Motor neuron (in vitro differentiated cells): Measurements from ENCODE around the gene LRMDA. TPM values are rescaled to one million over a fixed set of nuclear protein-coding genes. Genes with fewer than 3 reads are reported as not detected.
A peak's percentile ranks its signal among the peaks of the same experiment; 100 is the strongest.

ENCODE experiments used
- ATAC-seq, 8 experiments: fragments of 200-7000 bp; cut with Tn5 transposase; replicated peaks in 6 of 8; 2 replicates each; pipeline ENCODE4 v1.8.0; 2021; ENCODE audit warnings: mild to moderate bottlenecking in 8 of 8, moderate library complexity in 8 of 8
- H3K27ac ChIP-seq, 2 donors: fragments of 250-450 bp; sonication (Bioruptor Pico); 2 replicates each; pipeline ENCODE4 v1.9.0; 2021; ENCODE audit warnings: antibody characterized with exemption in 2 of 2, mild to moderate bottlenecking in 2 of 2, moderate library complexity in 1 of 2
- H3K4me1 ChIP-seq, 2 donors: fragments of 250-450 bp; sonication (Bioruptor Pico); replicated peaks in 1 of 2; 2 replicates each; pipeline ENCODE4 v1.6.1; 2021; ENCODE audit warnings: antibody characterized with exemption in 2 of 2, mild to moderate bottlenecking in 2 of 2, moderate library complexity in 1 of 2
- H3K4me3 ChIP-seq, 5 donors: fragments of 250-450 bp; sonication (Bioruptor Pico); 2 replicates each; pipeline ENCODE4 v1.9.0; 2021; ENCODE audit warnings: antibody characterized with exemption in 5 of 5, mild to moderate bottlenecking in 5 of 5, moderate library complexity in 4 of 5
- WGBS, 10 experiments: fragments of 450-650 bp; shearing (Covaris generic); methylation state at CpG; one replicate each; pipeline ENCODE4 v1.0.0; 2022; 5-methylcytosine and 5-hydroxymethylcytosine counted together
- in situ Hi-C, 9 experiments: fragments of 400-800 bp; cut with MboI; loops; one replicate each; pipeline ENCODE4 v1.15.0; 2021; ENCODE audit warnings: low sequenced_read_pairs in 9 of 9, low pct_unique_long_range_greater_than_20kb in 2 of 9; ENCODE audit not compliant: unreplicated experiment in 9 of 9
- total RNA-seq, 8 experiments: library from RNA; unstranded; fragments of 300-600 nt; gene quantifications; 2 replicates each; pipeline versions ENCODE4 v1.2.3 to v1.2.4, GENCODE V29; 2022

LRMDA gene
- total RNA-seq, 8 experiments from 2014 or later = 0.85 to 5.4 (median 2.2) TPM; not detected in 1

GRCh38 chr10:75403939-75404814 lies 27.2 kb upstream of the LRMDA start:
- WGBS, 10 experiments = 0 to 79% (median 0%) methylated on average over 1 to 8 of the region's 58 CpGs; no CpG with 5 or more reads in 5 of the 10 experiments
- peak overlapping the region; percentile 47 to 94 (median 56) for H3K4me3 ChIP-seq
- in situ Hi-C loops = loop anchor here in 3 of 9 experiments (25.0 kb wide), 3 partner anchors 508 to 908 kb away; no protein-coding TSS in a partner anchor
- H3K27ac ChIP-seq = peak overlapping the region; percentile 65 to 72
- ATAC-seq = no peak
- H3K4me1 ChIP-seq = peaks cover 9 to 22% of the 10 kb centered on the region in 2 donors

GRCh38 chr10:75404815-75405597 lies 26.4 kb upstream of the LRMDA start:
- Histone ChIP-seq H3K4me1 (peaks cover 13 to 23% of the 10 kb centered on the region in 2 donors), H3K4me3 (peak overlapping the region; percentile 47 to 94 (median 56)), H3K27ac (peak overlapping the region in 1 of 2 donors; percentile 72)
- 0 to 57% (median 40%) methylated on average over 1 to 3 of the region's 56 CpGs; no CpG with 5 or more reads in 7 of the 10 experiments for WGBS, 10 experiments
- in situ Hi-C loops = loop anchor here in 3 of 9 experiments (25.0 kb wide), 3 partner anchors 507 to 907 kb away; no protein-coding TSS in a partner anchor
- peak in 5 of 8 experiments; percentile 1 to 34 (median 21) for ATAC-seq

- H3K4me1 ChIP-seq = peaks cover 14 to 26% of the 10 kb centered on the region in 2 donors
- no peak overlapping the region for H3K27ac ChIP-seq
- in situ Hi-C loops = loop anchor here in 3 of 9 experiments (25.0 kb wide), 3 partner anchors 506 to 906 kb away; no protein-coding TSS in a partner anchor
- 0 to 97% (median 29%) methylated on average over 2 to 19 of the region's 39 CpGs; no CpG with 5 or more reads in 1 of the 10 experiments for WGBS, 10 experiments
- ATAC-seq = no peak
- H3K4me3 ChIP-seq = peak overlapping the region; percentile 47 to 94 (median 56)
Observed at GRCh38 chr10:75405598-75406461, 25.6 kb upstream of the LRMDA start.

- in situ Hi-C loops = loop anchor here in 3 of 9 experiments (25.0 kb wide), 3 partner anchors 506 to 906 kb away; no protein-coding TSS in a partner anchor
- Histone ChIP-seq H3K4me1 (peaks cover 14 to 26% of the 10 kb centered on the region in 2 donors), H3K4me3 (peak overlapping the region in 3 of 5 donors; percentile 52 to 94 (median 65)), H3K27ac (no peak overlapping the region)
- ATAC-seq = no peak
- 32 to 97% (median 53%) methylated on average over 3 to 21 of the region's 29 CpGs for WGBS, 10 experiments
Observed at GRCh38 chr10:75406462-75407223, 24.8 kb upstream of the LRMDA start.

GRCh38 chr10:75407224-75407712 lies 24.2 kb upstream of the LRMDA start:
- H3K4me1 ChIP-seq = peaks cover 14 to 26% of the 10 kb centered on the region in 2 donors
- in situ Hi-C loops = loop anchor here in 3 of 9 experiments (25.0 kb wide), 3 partner anchors 505 to 905 kb away; no protein-coding TSS in a partner anchor
- no peak overlapping the region for H3K27ac ChIP-seq
- no peak for ATAC-seq
- H3K4me3 ChIP-seq = peak overlapping the region in 2 of 5 donors; percentile 4 to 57
- 13 to 90% (median 29%) methylated on average over 2 to 27 of the region's 37 CpGs; no CpG with 5 or more reads in 5 of the 10 experiments for WGBS, 10 experiments

GRCh38 chr10:75407713-75408508 lies 23.5 kb upstream of the LRMDA start:
- WGBS, 10 experiments = 0 to 43% (median 3%) methylated on average over 1 to 36 of the region's 68 CpGs; no CpG with 5 or more reads in 4 of the 10 experiments
- Histone ChIP-seq H3K27ac (no peak overlapping the region), H3K4me1 (peaks cover 14 to 26% of the 10 kb centered on the region in 2 donors), H3K4me3 (peak overlapping the region; percentile 38 to 65 (median 47))
- peak; percentile 7 to 36 (median 16) for ATAC-seq
- in situ Hi-C loops = loop anchor here in 3 of 9 experiments (25.0 kb wide), 3 partner anchors 504 to 904 kb away; no protein-coding TSS in a partner anchor

GRCh38 chr10:75408509-75408875 lies 22.9 kb upstream of the LRMDA start:
- H3K4me3 ChIP-seq = peak overlapping the region; percentile 38 to 65 (median 47)
- peaks cover 14 to 26% of the 10 kb centered on the region in 2 donors for H3K4me1 ChIP-seq
- peak overlapping the region in 1 of 2 donors; percentile 80 for H3K27ac ChIP-seq
- in situ Hi-C loops = loop anchor here in 3 of 9 experiments (25.0 kb wide), 3 partner anchors 504 to 904 kb away; no protein-coding TSS in a partner anchor
- 0 to 12% (median 0%) methylated on average over 2 to 6 of the region's 27 CpGs; no CpG with 5 or more reads in 7 of the 10 experiments for WGBS, 10 experiments
- ATAC-seq = peak in 6 of 8 experiments; percentile 2 to 8 (median 6)

GRCh38 chr10:75408911-75409885 lies 22.2 kb upstream of the LRMDA start:
- Histone ChIP-seq H3K4me3 (peak overlapping the region; percentile 38 to 65 (median 47)), H3K27ac (peak overlapping the region; percentile 36 to 80), H3K4me1 (peaks cover 14 to 26% of the 10 kb centered on the region in 2 donors)
- ATAC-seq = peak; percentile 14 to 78 (median 26)
- in situ Hi-C loops = loop anchor here in 3 of 9 experiments (25.0 kb wide), 3 partner anchors 503 to 903 kb away; no protein-coding TSS in a partner anchor
- 0 to 20% (median 0%) methylated on average over 1 to 3 of the region's 76 CpGs; no CpG with 5 or more reads in 6 of the 10 experiments for WGBS, 10 experiments

- in situ Hi-C loops = loop anchor here in 3 of 9 experiments (25.0 kb wide), 3 partner anchors 502 to 902 kb away; no protein-coding TSS in a partner anchor
- Histone ChIP-seq H3K4me3 (no peak overlapping the region), H3K4me1 (peaks cover 14 to 26% of the 10 kb centered on the region in 2 donors), H3K27ac (no peak overlapping the region)
- ATAC-seq = no peak
- 7 to 83% (median 69%) methylated on average over 2 to 10 of the region's 10 CpGs; no CpG with 5 or more reads in 1 of the 10 experiments for WGBS, 10 experiments
Observed at GRCh38 chr10:75410132-75411005, 21.1 kb upstream of the LRMDA start.
